GM21619 (cell line): ENCODE measurements around the gene KCNN3.
"Not testable (repeated sequence)": the region's sequence is repeated elsewhere in the genome, so short reads cannot be mapped to it uniquely, and the experiment has no call there.

Experiments
- ATAC-seq: cut with Tn5 transposase; IDR thresholded peaks from one replicate; pipeline ENCODE4 v1.9.1; 2021; ENCODE audit not compliant: unreplicated experiment

The KCNN3 gene

GRCh38 chr1:154670310-154671270, 199.5 kb downstream of the KCNN3 start:
- ATAC-seq = not testable (repeated sequence)

DNA sequence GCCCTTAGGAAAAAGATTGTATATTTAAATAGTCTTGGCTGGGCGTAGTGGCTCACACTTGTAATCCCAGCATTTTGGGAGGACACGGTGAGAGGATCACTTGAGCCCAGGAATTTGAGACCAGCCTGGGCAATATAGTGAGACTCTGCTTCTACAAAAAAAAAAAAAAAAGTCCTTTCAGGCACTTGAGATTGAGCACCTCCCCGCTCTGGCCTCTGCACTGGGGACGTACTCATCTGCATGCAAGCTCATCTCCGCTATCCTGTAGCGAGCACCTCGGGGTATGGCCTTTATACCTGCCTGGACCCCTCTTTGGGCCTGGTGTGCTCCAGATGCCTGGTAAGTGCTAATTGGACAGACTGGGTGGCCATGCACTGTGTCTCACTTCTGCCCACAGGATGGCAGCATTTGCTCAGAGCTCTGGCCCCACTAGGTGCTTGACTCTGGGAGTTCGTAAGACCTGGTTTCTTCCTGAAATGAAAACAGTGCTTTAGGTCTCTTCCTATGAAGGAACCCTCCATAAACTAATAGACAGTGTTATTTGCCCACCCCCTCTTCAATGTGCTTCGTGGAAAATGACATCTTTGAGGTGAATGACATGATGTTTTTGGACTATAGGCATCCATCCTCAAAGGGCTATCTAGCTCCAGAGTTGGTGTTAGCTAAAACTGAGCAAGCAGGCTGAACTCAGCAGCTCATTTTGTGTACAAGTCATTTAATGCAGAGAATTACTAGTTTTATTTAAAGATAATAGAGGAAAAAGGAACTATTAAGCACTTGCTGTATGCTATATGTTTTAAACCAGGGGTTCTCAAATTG, 200.4 kb downstream of the KCNN3 start:
- ATAC-seq = no peak

DNA sequence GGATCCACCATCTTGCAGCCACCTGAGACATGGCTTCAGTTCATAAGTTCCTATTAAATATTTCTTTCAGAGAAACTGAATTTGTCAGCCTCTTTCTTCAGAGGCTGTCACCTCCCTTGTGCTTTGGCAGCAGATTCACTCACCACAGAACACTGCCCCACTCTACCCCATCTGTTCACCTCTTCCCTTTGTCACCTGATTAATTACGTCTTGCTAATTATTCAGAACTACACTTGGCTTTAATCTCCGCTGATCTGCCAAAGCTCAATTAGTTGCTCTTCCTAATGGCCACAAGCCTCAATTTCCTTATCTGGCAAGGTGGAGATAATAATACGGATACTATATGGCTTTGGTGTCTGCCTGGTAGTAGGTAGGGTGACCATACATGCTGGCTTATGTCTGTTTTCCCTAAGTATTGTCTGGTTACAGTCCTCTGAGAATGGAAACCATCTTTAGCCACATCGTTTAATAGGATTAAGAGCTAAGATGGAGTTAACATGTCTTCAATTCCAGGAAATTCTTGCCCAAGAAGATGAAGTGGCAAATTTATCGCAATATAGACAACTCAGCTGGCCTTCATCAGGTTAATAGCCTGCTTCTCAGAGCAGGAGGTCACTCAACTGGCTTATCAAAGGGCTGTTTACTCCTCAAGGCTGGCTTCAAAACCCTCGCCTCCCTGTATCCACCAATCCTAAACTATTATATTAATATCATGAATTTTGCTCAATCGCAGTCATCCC, 203.9 kb downstream of the KCNN3 start:
- ATAC-seq = no peak

DNA sequence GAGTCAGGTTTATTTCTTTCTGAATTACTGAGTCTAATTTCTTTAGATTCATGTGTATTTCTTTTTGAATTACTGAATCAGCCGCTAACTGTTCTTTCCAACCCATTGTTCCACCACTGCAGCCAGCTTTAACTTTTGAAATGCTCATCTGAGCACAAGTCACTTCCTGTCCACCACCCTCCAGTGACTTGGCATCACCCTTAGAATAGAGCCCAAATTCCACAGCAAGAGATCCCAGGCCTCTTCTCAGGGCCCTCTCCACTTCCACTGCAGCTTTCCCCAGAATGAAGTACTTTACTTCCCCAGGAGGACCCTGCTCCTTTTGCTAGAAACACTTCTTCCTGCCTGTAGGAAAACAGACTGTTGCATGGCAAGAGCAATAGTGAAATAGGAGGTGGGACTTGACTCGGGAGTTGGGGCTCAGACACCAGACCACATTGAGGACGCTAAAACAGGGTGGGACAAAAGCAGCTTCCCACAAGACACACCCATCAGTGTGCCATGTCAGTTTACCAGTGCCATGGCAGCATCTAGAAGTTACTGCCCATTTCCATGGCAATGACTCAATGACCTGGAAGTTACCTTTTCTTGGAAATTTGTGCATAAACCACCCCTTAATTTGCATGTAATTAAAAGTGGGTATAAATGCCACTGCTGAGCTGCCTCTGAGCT, 205.6 kb downstream of the KCNN3 start:
- ATAC-seq = no peak

- no peak for ATAC-seq
Measured at GRCh38 chr1:154663471-154664060, 206.5 kb downstream of the KCNN3 start.

DNA sequence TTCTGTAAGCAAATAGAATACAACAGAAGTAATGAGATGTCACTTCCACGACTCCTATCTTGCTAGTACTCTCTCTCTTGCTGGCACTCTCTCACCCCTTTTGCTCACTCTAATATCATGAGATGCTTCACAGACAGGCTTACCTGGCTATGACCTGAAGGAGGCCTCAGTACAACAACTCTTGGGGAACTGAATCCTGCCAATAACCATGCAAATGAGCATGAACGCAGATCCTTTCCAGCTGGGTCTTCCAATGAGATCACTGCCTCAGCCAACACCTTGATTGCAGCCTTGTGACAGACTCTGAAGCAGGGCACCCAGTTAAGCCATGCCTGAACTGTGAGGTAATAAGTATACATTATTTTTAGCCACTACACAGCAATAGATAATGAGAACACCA, 209.0 kb downstream of the KCNN3 start:
- no peak for ATAC-seq

DNA sequence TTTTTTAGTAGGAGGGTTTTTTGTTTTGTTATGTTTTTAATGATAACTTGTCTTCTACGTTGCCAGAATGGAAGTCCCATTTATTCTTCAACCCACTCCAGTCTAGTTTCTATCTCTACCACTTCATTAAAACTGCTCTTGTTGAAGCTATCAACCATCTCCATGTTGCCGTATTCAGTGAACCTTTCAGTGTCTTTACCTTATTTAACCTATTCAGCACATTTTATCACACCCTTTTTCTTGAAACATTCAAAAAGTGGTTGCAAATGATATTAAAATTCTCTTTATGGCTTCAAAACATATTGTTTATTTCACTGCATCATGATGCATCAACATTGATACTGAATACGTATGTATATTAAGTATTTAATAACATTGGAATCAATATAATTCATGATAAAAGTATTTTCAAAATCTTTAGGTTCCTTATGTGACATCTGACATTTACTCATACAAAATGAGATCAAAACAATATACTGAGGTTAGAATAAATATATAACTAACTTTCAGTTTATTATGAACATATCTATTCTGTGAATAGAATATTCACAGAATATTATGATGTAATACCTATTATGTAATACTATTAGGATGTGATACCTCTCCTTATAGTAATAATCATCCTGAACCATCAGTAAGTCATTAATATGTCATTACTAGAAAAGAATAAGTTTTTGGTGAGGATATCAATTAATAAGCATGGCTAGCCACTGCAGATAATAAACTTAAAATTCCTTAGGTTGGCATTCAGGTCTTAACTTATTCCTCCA, 210.1 kb downstream of the KCNN3 start:
- ATAC-seq = no peak

GRCh38 chr1:154657556-154657955, 212.5 kb downstream of the KCNN3 start:
- ATAC-seq = no peak

GRCh38 chr1:154652893-154653292, 217.2 kb downstream of the KCNN3 start:
- no peak for ATAC-seq
